A549 treated with CpdA at 1 μM for 4 hours (cell line): ENCODE measurements around the gene UXS1. TPM values are rescaled to one million over a fixed set of nuclear protein-coding genes. Genes with fewer than 3 reads are reported as not detected.

Experiments
- total RNA-seq: library from RNA; stranded (reverse); fragments of 200-300 nt; extraction: Qiagen RNA extraction; gene quantifications from 5 replicates; pipeline ENCODE4 v1.2.3, GENCODE V29; 2022; ENCODE audit warnings: low read depth

Gene UXS1
- total RNA-seq: 53.5 to 57.2 TPM (median 57.1 TPM) in 5 replicates

GRCh38 chr2:106193977-106194778 lies at the start of gene UXS1:
UXS1 (minus strand) TSS chr2:106194301; CDS start chr2:106194241, 60 bp downstream.

